ENCODE data around the gene C16orf78. TPM values are rescaled to one million over a fixed set of nuclear protein-coding genes. Genes with fewer than 3 reads are reported as not detected.

The C16orf78 gene
- total and polyA plus RNA-seq, 2 donors (not counting 1 experiment from before 2014, with no cell fraction given), result not detected

- no peak for TF ChIP-seq CTCF (conservative IDR thresholded peaks at IDR 0.05 in 1 of 2, IDR thresholded peaks at IDR 0.05 in 1 of 2; ENCODE audit: low read depth in 1 of 2, low read length in 2 of 2)
- Histone ChIP-seq H2AFZ (ENCODE audit: low read length) (no peak overlapping the region), H3K36me3 (ENCODE audit: control insufficient read depth, insufficient read depth, low read length) (no peaks in the 10 kb centered on the region), H3K4me3 (replicated peaks in 1 of 4; ENCODE audit: control extremely low read depth in 1 of 4, insufficient read depth in 1 of 4, low read depth in 3 of 4, low read length in 4 of 4) (no peak overlapping the region), H3K4me2 (ENCODE audit: extremely low read depth, insufficient read depth, low read length) (no peak overlapping the region), H3K9ac (ENCODE audit: insufficient read depth, low read length) (no peak overlapping the region), H3K79me2 (ENCODE audit: control insufficient read depth, insufficient read depth, low read length) (no peaks in the 10 kb centered on the region), H3K4me1 (ENCODE audit: control insufficient read depth, extremely low read depth, insufficient read depth, low read length) (no peaks in the 10 kb centered on the region), H3K27me3 (ENCODE audit: control insufficient read depth, insufficient read depth, low read length) (no peaks in the 10 kb centered on the region), H3K27ac (ENCODE audit: insufficient read depth, low read length) (no peak overlapping the region), H4K20me1 (ENCODE audit: control insufficient read depth, extremely low read depth, insufficient read depth, low read length) (no peaks in the 10 kb centered on the region), H3K9me3 (ENCODE audit: control insufficient read depth, insufficient read depth, low read depth, low read length) (no peaks in the 10 kb centered on the region)
- no peak for DNase-seq (ENCODE audit: low read depth in 2 of 2)
Measured at GRCh38 chr16:49442805-49443204, 69.2 kb downstream of the C16orf78 start.

GRCh38 chr16:49443576-49443975, 70.0 kb downstream of the C16orf78 start:
- Histone ChIP-seq H3K4me2 (ENCODE audit: extremely low read depth, insufficient read depth, low read length) (no peak overlapping the region), H3K4me1 (ENCODE audit: control insufficient read depth, extremely low read depth, insufficient read depth, low read length) (no peaks in the 10 kb centered on the region), H3K9ac (ENCODE audit: insufficient read depth, low read length) (no peak overlapping the region), H4K20me1 (ENCODE audit: control insufficient read depth, extremely low read depth, insufficient read depth, low read length) (no peaks in the 10 kb centered on the region), H3K79me2 (ENCODE audit: control insufficient read depth, insufficient read depth, low read length) (no peaks in the 10 kb centered on the region), H2AFZ (ENCODE audit: low read length) (no peak overlapping the region), H3K9me3 (ENCODE audit: control insufficient read depth, insufficient read depth, low read depth, low read length) (no peaks in the 10 kb centered on the region), H3K27ac (ENCODE audit: insufficient read depth, low read length) (no peak overlapping the region), H3K27me3 (ENCODE audit: control insufficient read depth, insufficient read depth, low read length) (no peaks in the 10 kb centered on the region), H3K36me3 (ENCODE audit: control insufficient read depth, insufficient read depth, low read length) (no peaks in the 10 kb centered on the region), H3K4me3 (replicated peaks in 1 of 4; ENCODE audit: control extremely low read depth in 1 of 4, insufficient read depth in 1 of 4, low read depth in 3 of 4, low read length in 4 of 4) (no peak overlapping the region)
- TF ChIP-seq EZH2 (IDR thresholded peaks at IDR 0.05; ENCODE audit: low read length, missing control alignments) (no peak), CTCF (conservative IDR thresholded peaks at IDR 0.05 in 1 of 2, IDR thresholded peaks at IDR 0.05 in 1 of 2; ENCODE audit: low read depth in 1 of 2, low read length in 2 of 2) (no peak)
- DNase-seq (ENCODE audit: low read depth in 2 of 2), result no peak

- Histone ChIP-seq H3K9me3 (ENCODE audit: control insufficient read depth, insufficient read depth, low read depth, low read length) (no peaks in the 10 kb centered on the region), H3K4me1 (ENCODE audit: control insufficient read depth, extremely low read depth, insufficient read depth, low read length) (no peaks in the 10 kb centered on the region)
- no peak for TF ChIP-seq EZH2 (IDR thresholded peaks at IDR 0.05; ENCODE audit: low read length, missing control alignments)
- no peak for TF ChIP-seq CTCF (conservative IDR thresholded peaks at IDR 0.05 in 1 of 2, IDR thresholded peaks at IDR 0.05 in 1 of 2; ENCODE audit: low read depth in 1 of 2, low read length in 2 of 2)
Measured at GRCh38 chr16:49446805-49447204, 73.2 kb downstream of the C16orf78 start.

More at GRCh38 chr16:49446805-49447204, 73.2 kb downstream of the C16orf78 start:
- H3K79me2 ChIP-seq (ENCODE audit: control insufficient read depth, insufficient read depth, low read length), result no peaks in the 10 kb centered on the region
- H2AFZ ChIP-seq (ENCODE audit: low read length), result no peak overlapping the region
- no peaks in the 10 kb centered on the region for H4K20me1 ChIP-seq (ENCODE audit: control insufficient read depth, extremely low read depth, insufficient read depth, low read length)
- no peak for DNase-seq (ENCODE audit: low read depth in 2 of 2)
- no peak overlapping the region for H3K4me2 ChIP-seq (ENCODE audit: extremely low read depth, insufficient read depth, low read length)
- H3K9ac ChIP-seq (ENCODE audit: insufficient read depth, low read length), result no peak overlapping the region
- no peaks in the 10 kb centered on the region for H3K36me3 ChIP-seq (ENCODE audit: control insufficient read depth, insufficient read depth, low read length)
- no peak overlapping the region for H3K27ac ChIP-seq (ENCODE audit: insufficient read depth, low read length)
- no peaks in the 10 kb centered on the region for H3K27me3 ChIP-seq (ENCODE audit: control insufficient read depth, insufficient read depth, low read length)
- no peak overlapping the region for H3K4me3 ChIP-seq (replicated peaks in 1 of 4; ENCODE audit: control extremely low read depth in 1 of 4, insufficient read depth in 1 of 4, low read depth in 3 of 4, low read length in 4 of 4)

Other genes with a start within 250 kb of the C16orf78 start
- not detected in 2 replicates for gene CBLN1, start 92.0 kb upstream of the C16orf78 start, total RNA-seq
- gene CBLN1, start 92.0 kb upstream of the C16orf78 start, polyA plus RNA-seq, result not detected in 2 replicates